ENCODE results near the gene SKA2. TPM values are rescaled to one million over a fixed set of nuclear protein-coding genes. Genes with fewer than 3 reads are reported as not detected.
"Not testable (repeated sequence)": the region's sequence is repeated elsewhere in the genome, so short reads cannot be mapped to it uniquely, and the experiment has no call there.

SKA2 gene
- polyA plus RNA-seq, 1 experiment: 9.7 TPM

DNA sequence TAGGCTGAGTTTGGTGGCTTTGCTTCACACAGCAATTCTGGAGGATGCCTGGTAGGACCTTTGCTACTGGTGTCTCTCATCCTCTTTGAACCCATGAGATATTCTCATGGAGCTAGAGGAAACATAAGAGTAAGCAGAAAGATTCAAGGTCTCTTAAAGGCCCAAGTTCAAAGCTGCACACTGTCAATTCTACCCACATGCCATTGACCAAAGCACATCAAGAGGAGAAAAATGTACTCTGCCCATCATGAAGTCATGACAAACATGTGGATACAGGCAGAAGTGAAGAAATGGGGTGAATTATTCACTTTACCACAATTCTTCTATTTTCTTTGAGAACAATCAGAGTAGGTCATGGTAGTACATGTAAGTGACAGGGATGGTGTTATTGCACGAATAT, 13.1 kb downstream of the SKA2 start:
- POLR2A ChIA-PET: no interaction called here
- Histone ChIP-seq H3K4me3 (ENCODE audit: low read depth, low read length) (no peak overlapping the region), H3K36me3 (ENCODE audit: control insufficient read depth, insufficient read depth, low read length) (no peaks in the 10 kb centered on the region), H3K27me3 (ENCODE audit: control insufficient read depth, insufficient read depth, low read length) (no peaks in the 10 kb centered on the region)
- TF ChIP-seq, protein P1, sequence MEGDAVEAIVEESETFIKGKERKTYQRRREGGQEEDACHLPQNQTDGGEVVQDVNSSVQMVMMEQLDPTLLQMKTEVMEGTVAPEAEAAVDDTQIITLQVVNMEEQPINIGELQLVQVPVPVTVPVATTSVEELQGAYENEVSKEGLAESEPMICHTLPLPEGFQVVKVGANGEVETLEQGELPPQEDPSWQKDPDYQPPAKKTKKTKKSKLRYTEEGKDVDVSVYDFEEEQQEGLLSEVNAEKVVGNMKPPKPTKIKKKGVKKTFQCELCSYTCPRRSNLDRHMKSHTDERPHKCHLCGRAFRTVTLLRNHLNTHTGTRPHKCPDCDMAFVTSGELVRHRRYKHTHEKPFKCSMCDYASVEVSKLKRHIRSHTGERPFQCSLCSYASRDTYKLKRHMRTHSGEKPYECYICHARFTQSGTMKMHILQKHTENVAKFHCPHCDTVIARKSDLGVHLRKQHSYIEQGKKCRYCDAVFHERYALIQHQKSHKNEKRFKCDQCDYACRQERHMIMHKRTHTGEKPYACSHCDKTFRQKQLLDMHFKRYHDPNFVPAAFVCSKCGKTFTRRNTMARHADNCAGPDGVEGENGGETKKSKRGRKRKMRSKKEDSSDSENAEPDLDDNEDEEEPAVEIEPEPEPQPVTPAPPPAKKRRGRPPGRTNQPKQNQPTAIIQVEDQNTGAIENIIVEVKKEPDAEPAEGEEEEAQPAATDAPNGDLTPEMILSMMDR (IDR thresholded peaks at IDR 0.05; ENCODE audit: insufficient read depth, low read depth, low read length): no peak
- CTCF ChIA-PET: no interaction called here
- DNase-seq (ENCODE audit: low read depth): no peak

DNA sequence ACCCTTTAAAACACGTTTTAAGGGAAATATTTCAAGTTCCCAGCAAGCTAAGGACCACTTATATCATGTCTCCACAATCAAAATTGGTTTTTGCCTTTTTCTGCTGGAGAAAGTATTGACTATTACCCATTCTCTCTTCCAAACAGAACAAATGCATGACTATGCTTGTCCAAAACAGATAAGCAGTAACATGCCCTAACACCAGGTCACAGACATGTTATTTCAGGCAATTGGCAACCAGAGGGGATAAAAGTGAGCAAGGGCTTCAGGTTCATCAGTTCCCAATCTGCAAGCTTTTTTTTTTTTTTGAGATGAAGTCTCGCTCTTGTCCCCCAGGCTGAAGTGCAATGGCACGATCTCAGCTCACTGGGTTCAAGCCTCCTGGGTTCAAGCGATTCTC, 15.0 kb downstream of the SKA2 start:
- no peak for DNase-seq (ENCODE audit: low read depth)
- no peaks in the 10 kb centered on the region for H3K36me3 ChIP-seq (ENCODE audit: control insufficient read depth, insufficient read depth, low read length)
- ChIA-PET CTCF (no interaction called here), POLR2A (no interaction called here)
- H3K4me3 ChIP-seq (ENCODE audit: low read depth, low read length): no peak overlapping the region
- H3K27me3 ChIP-seq (ENCODE audit: control insufficient read depth, insufficient read depth, low read length): no peaks in the 10 kb centered on the region
- TF ChIP-seq, protein P1 (IDR thresholded peaks at IDR 0.05; ENCODE audit: insufficient read depth, low read depth, low read length): no peak

DNA sequence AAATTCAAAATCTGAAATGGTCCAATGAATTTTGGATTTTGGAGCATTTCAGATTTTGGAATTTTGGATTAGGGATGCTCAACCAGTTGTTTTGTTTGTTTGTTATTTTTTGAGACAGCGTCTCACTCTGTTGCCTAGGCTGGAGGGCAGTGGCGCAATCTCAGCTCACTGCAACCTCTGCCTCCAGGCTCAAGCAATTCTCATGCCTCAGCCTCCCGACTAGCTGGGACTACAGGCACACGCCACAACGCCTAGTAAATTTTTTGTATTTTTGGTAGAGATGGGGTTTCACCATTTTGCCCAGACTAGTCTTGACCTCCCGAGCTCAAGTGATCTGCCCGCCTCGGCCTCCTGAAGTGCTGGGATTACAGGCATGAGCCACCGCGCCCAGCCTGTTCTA, 16.6 kb downstream of the SKA2 start:
- H3K27me3 ChIP-seq (ENCODE audit: control insufficient read depth, insufficient read depth, low read length); CTCF ChIA-PET; POLR2A ChIA-PET; DNase-seq (ENCODE audit: low read depth); H3K4me3 ChIP-seq (ENCODE audit: low read depth, low read length); H3K36me3 ChIP-seq (ENCODE audit: control insufficient read depth, insufficient read depth, low read length): not testable (repeated sequence)

DNA sequence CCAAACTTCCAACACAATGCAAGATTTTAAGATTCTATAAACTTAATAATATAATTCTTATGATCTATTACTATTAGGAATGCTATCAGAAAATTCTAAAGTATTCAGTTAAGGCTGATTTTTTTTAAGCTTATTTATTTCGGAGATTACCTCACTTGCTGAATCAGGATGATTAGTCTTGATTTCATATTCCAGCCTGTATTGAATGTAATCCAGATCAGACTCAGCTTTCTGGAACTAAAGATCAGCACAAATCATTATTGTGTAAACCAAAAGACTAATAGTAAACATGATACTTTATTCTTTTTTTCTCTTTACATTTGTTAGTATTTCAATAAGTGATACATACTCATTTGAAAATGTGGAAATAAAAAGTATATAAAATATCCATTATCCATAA, 23.9 kb downstream of the SKA2 start:
- Histone ChIP-seq H3K27me3 (ENCODE audit: control insufficient read depth, insufficient read depth, low read length) (no peaks in the 10 kb centered on the region), H3K4me3 (ENCODE audit: low read depth, low read length) (no peak overlapping the region), H3K36me3 (ENCODE audit: control insufficient read depth, insufficient read depth, low read length) (no peaks in the 10 kb centered on the region)
- TF ChIP-seq, protein P1 (IDR thresholded peaks at IDR 0.05; ENCODE audit: insufficient read depth, low read depth, low read length): no peak
- ChIA-PET POLR2A (no interaction called here), CTCF (interaction anchor here (1.6 kb wide), 1 partner anchor 21 kb away, joined by 5 read pairs; no protein-coding TSS in a partner anchor)
- DNase-seq (ENCODE audit: low read depth): no peak

DNA sequence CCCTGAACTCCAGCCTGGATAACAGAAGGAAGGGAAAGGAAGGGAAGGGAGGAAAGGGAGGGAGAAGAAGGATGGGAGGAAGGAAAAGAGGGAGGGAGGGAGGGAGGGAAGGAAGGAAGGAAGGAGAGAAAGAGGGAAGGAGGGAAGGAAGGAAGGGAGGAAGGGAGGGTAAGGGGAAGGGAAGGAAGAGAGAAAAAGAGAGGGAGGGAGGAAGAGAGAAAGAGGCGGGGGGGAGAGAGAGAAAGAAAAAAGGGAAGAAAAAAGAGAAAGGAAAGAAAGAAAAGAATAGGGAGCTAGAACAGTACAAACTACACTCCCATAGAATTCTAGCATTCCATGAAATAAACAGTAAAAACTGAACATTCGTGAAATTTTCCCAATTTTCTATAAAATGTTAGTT, 25.2 kb downstream of the SKA2 start:
- DNase-seq (ENCODE audit: low read depth): no peak
- ChIA-PET POLR2A (no interaction called here), CTCF (interaction anchor here (1.2 kb wide), 1 partner anchor 13 kb away, joined by 3 read pairs; no protein-coding TSS in a partner anchor)
- Histone ChIP-seq H3K36me3 (ENCODE audit: control insufficient read depth, insufficient read depth, low read length) (no peaks in the 10 kb centered on the region), H3K4me3 (ENCODE audit: low read depth, low read length) (no peak overlapping the region), H3K27me3 (ENCODE audit: control insufficient read depth, insufficient read depth, low read length) (no peaks in the 10 kb centered on the region)
- TF ChIP-seq, protein P1 (IDR thresholded peaks at IDR 0.05; ENCODE audit: insufficient read depth, low read depth, low read length): no peak

DNA sequence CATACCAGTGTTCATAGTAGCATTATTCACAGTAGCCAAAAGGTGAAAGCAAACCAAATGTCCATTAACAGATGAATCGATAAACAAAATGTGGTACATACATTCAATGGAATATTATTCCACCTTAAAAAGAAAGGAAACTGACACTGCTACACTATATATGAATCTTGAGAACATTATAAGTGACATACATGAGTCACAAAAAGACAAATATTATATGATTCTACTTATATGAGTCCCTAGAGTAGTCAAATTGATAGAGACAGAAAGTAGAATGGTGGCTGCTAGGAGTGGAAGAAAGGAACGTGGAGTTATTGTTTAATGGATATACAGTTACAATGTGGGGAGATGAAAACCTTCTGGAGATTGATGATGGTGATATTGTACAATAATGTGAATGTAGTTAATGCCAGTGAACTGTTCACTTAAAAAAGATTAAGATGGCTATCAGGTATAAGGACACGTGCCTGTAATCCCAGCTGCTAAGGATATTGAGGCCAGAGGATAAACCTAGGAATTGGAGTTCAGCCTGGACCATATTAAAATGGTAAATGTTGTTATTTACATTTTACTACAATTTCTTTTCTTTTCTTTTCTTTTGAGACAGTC, 28.1 kb downstream of the SKA2 start:
- Histone ChIP-seq H3K36me3 (ENCODE audit: control insufficient read depth, insufficient read depth, low read length) (no peaks in the 10 kb centered on the region), H3K4me3 (ENCODE audit: low read depth, low read length) (no peak overlapping the region), H3K27me3 (ENCODE audit: control insufficient read depth, insufficient read depth, low read length) (no peaks in the 10 kb centered on the region)
- DNase-seq (ENCODE audit: low read depth): no peak
- POLR2A ChIA-PET: no interaction called here
- TF ChIP-seq, protein P1 (IDR thresholded peaks at IDR 0.05; ENCODE audit: insufficient read depth, low read depth, low read length): no peak
- CTCF ChIA-PET: no interaction called here
